Right ventricle myocardium inferior (tissue), 1 donor: ENCODE measurements around the gene FARS2. TPM values are rescaled to one million over a fixed set of nuclear protein-coding genes. Genes with fewer than 3 reads are reported as not detected.

ENCODE experiments used
- ATAC-seq: fragments of 200-7000 bp; cut with Tn5 transposase; one replicate; pipeline ENCODE4 v1.9.1; 2020; ENCODE audit warnings: mild to moderate bottlenecking, moderate library complexity
- DNase-seq: peaks from one replicate; pipeline ENCODE4 v3.0.0; 2021; ENCODE audit errors: missing footprints
- intact Hi-C: fragments of 100-400 bp; cut with DNase I; formaldehyde crosslinking; loops from one replicate; pipeline ENCODE4 v1.11.0; 2022
- total RNA-seq: library from RNA; stranded (reverse); fragmentation: NEBNext Ultra II Directional; extraction: Animal tissue kit (Norgen Biotek cat#: 25700); gene quantifications from one replicate; pipeline ENCODE4 v1.2.1, GENCODE V29; 2021
- donor health status: DM: no; HTN: yes; CAD: no; lungs with severe emphysema.

The FARS2 gene
- total RNA-seq, 1 donor from 2014 or later, result 20.5 TPM

DNA sequence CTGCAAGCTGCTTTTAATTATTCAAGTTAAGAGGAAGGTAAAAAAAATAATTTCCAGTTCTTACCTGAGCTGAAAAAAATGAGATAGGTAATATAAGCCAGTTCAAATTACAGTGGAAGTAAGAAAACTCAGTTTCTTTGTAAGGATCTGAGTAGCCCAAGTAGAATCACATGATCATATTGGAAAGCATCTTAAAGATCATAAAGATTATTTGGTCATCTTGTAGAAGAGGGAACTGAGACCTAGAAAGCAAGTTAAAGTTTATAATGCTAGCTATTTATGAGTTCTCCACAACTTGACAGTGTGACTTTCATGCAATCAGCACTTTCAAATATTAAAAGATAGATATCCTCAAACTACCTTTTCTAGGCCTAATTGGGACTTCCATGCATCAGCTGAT, 80.5 kb downstream of the FARS2 start:
- no peak for ATAC-seq
- intact Hi-C loops, result no loop called here
- DNase-seq, result no peak

DNA sequence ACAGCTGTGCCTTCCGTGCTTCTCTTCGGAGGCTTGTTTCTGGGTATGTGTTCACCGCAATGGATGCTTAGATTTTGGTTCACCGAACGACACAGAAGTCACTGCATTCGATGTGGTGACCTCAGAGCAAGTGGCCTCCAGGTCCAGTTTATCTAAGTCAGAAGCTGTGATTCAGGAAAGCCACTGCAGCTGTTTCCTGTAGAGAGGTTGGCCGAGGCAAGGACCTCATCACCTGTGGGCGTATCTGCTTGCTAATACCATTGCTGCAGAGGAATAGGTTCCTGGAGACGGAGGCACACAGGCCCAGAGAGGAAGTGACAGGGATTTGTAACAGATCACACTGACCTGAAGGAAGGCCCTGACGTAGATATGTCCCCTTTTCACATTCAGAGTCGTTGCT, 82.7 kb downstream of the FARS2 start:
- ATAC-seq (no peak), DNase-seq (no peak)
- intact Hi-C loops, result no loop called here

DNA sequence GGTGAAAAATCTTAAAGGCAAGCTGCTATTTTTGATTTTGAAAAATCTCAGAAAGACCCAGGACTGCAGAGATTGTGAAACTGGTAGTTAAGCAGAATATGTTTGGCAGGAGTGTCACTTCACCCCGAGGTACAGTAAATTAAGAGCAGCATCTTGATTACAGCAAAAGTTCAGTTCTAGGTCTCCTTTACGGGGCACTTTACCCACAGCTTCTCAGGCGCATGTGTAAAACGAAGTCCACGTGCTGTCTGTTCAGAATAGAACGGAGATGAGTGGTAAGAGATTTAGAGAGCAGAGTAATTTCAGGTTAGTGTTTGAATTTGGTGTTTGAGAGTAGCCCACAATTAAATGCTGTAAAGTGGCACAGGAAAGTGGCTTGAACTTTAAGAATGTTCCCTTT, 84.0 kb downstream of the FARS2 start:
- no peak for DNase-seq
- intact Hi-C loops, result no loop called here
- ATAC-seq, result no peak

DNA sequence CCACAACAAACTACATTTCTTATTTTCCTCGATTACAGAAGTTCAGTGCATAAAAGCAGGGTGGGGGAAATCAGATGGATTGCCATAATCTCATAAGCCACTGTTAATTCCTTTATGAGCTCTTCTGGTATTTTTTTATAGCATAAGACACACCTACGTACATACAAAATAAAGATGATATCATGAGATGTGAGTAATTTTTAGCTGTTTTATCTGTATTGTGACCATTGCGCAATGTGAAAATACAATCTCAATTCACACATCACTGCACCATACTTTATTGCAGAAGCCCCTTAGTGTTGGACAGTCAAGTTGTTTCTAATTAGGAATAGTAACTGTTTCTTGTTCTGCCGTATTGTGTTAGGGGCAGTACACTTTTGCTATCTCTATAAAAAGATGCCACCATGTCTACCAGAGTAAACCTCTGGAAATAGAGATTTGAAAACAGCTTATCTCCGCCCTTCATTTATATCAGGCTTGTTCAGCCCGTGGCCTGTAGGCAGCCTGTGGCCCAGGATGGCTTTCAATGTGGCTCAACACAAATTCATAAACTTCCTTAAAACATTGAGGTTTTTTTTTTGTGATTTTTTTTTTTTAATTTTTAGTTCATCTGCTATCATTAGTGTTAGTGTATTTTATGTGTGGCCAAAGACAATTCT, 90.4 kb downstream of the FARS2 start:
- ATAC-seq, result no peak
- intact Hi-C loops, result no loop called here
- DNase-seq, result no peak

DNA sequence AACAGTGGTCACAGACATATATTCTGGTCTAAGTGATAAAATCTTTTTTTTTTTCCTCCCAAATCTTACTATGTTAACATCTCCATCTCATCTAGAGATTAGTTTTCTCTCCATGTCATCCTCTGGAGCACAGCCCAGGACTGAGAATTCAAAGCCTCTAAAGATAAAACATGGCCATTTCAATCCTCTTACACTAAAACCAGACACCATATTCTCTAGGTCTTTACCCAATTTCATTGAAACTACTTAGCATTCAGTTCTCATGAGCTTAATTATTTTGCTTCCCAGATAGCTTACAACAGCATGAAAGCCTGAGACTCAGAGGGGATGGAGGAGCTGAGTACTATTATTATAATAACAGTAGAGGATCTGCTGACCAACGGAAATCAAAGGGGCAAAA, 92.7 kb downstream of the FARS2 start:
- DNase-seq (no peak), ATAC-seq (no peak)
- intact Hi-C loops, result no loop called here

DNA sequence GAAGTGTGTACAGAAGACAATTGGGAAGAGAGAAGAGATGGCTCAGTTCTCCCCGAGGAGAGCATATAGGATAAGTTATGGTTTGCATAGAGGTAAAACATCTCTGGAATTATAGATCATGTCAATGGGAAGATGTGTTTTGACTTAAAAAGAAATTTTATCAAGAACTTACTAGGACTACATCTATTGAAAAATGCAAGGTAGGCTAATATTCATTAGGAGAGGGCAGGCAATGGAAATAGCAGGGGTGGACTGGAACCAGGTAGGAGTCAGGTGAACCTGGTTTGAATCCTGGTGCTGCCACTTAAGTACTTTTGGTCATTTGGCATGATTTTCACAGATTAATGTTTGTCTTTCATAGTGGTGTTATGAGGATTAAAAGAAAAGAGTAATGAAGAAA, 96.2 kb downstream of the FARS2 start:
- intact Hi-C loops, result no loop called here
- ATAC-seq (no peak), DNase-seq (no peak)

DNA sequence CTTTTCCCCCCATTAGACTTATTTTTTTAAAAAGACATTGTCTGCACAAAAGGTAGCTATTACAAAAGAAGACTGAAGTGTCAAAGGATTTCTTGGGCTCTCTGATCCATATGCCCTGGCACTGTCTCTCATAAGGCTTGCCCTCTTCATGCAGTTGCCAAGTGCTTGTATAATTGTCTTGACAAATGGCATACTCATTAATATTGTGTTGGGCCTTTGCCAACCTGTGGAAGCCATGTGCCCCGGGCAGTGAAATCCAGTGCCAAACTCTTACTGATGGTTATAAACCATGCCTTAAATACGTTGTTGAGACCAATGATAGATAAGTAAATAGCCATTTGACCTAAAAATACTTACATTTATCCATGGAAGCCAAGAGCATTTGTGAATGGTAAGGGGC, 98.1 kb downstream of the FARS2 start:
- no peak for DNase-seq
- ATAC-seq, result no peak
- intact Hi-C loops, result no loop called here

DNA sequence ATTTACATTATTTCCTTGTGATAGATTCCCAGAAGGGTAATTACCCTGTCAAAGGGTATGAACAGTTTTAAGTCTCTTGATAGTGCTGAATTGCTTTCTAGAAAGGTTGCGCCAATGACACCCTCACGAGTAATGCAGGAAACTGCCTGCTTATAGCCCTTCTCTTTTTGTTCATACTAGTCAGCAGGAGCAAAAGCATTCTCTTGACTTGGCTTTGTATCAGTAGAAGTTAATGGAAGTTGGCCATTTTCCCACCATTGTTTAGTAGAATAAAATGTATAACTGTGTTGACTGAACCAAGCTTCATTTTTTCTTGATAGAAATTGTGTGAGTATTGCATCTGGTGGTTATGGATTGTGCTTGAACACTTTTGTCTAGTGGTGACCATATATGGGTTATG, 100.1 kb downstream of the FARS2 start:
- intact Hi-C loops, result no loop called here
- no peak for ATAC-seq
- no peak for DNase-seq

DNA sequence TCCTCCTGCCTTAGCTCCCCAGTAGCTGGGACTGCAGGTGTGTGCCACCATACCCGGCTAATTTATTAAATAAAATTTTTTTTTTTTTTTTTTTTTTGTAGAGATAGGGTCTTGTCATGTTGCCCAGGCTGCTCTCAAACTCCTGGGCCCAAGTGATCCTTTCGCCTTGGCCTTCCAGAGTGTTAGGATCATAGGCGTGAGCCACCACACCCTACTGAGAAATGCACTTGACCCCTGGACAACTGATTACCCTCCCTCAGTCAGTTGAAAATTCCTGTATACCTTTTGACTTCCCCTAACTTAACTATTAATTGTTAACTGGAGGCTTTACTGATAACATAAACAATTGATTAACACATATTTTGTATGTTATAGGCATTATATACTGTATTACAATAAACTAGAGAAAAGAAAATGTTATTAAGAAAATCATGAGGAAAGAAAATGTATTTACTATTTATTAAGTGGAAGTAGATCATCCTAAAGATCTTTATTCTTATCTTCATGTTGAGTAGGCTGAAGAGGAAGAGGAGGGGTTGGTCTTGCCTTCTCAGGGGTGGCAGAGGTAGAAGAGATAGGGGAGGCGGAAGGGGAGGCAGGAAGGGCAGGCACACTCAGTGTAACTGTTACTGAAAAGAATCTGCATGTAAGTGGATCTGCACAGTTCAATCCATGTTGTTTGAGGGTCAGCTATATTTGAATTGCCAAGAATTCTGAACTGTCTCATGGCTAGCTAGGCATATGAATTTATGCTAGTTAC, 104.3 kb downstream of the FARS2 start:
- ATAC-seq (no peak), DNase-seq (no peak)
- intact Hi-C loops, result no loop called here

DNA sequence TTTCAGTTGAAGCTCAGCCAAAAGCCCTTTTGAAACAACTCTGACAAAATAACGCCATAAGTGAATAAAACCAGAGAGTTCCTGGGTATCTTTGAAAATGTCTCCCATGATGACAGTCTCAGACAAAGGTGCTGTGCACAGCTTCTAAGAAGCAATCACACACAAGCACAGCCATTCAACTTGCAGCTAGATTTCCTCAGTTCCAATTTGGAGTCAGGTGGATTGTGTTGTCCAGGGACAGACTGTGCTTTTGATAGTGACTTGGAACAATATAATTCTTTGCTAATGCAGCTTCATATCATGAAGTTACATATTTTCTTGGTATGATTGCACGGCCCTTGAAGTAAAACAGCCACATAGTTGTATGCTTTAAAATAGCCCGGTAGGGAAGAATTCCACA, 105.6 kb downstream of the FARS2 start:
- DNase-seq (no peak), ATAC-seq (peak; percentile 26)
- intact Hi-C loops, result no loop called here

DNA sequence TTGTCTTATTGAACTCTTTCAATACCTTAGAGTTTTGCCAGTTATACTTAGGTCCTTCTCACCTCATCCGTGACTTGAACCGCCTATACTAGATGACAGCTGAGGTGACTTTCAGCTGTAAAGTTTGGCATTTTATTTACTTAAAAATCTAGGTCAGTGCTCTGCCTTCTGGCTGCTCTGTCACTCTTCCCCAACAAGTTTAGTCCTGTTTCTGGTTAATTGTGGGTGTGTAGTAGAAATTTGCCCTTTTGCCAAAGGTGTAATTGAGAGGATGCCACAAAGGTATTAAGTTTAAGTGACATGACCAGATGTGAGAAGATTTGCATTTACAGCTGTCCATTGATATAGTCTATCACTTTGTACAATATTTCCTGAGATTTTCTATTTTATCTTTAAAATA, 106.2 kb downstream of the FARS2 start:
- intact Hi-C loops, result no loop called here
- no peak for ATAC-seq
- no peak for DNase-seq

DNA sequence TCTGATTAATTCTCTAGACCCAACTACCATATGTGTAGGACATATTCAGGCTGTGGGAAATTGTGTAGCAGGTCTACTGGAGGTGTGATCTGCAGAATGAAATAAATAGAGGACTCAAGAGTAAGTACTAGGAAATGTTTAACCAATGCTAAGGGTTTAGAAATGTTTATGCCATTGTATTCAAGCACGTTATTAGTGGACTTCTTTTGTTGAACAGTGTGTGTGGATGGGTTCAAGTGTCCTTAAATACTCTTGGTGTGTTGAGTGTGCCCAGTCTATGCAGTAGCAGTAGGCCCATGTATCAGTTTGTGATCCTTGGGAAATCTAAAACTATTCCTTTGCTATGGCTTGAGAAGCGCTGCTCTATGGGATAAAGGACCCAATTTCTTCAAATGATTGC, 112.1 kb downstream of the FARS2 start:
- DNase-seq (no peak), ATAC-seq (no peak)
- intact Hi-C loops, result no loop called here

DNA sequence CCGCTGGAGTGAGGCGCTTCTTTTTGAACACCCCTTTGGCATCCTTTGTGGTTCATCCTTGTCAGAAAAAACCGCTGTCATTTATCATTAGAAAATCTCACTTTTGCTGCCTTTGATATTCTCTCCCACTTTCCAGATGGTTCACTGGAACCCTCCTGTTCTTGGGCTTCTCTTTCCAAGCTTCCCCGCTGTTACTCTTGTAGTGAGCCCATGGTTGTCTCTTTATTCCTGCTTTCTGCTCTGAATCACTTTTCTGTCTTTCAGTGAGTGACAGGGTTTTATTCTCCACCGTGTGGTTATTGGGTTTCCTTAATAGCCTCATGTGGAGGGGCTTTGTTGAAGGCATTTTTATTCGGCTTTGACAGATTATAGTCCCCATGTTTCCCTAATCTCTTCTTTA, 117.0 kb downstream of the FARS2 start:
- DNase-seq (no peak), ATAC-seq (no peak)
- intact Hi-C loops, result no loop called here

DNA sequence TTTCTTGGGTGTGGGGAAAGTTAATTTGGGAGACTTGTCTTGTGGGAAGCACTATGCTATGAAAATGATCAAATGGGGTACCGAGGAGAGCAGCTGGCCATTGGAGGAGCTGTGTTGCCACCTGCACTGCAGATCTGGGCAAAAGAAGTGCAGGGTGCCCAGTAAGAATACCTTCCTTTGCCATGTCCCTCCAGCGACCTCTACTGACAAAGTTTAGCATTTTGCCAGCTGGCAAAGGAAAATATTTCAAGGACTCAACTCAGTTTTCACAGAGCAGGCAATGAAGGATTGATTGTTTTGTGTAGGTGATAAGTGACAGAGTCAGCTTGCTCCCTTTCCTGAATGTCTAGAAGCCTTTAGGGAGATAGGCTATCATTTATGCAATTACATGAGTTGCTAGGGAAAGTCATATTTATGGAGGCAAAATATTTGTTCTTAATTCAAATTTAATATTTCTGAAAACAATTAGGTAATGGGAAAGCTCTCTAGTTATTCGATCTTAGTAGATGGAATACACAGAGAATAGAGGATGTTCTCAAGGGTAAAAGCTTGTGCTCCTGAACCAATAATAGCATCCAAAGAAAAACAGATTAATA, 118.4 kb downstream of the FARS2 start:
- ATAC-seq, result no peak
- intact Hi-C loops, result no loop called here
- DNase-seq, result no peak

DNA sequence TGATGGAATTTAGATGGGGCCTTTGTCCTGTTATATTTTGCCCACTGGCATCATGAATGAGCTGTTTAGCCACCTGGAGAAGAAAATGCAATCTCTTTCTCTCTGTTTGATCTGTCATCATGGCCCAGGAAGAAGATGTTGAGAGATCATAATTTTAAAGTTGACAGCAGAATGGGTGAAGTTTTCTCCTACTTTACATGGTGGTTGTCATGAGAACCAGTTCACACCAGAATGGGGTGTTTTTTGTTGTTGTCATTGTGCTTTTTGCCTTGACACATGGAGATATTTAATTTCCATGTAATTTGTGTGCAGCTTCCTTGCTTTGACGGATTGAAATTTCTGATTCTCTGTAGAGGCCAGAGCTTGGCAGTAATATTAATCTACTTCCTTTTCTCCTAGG, 122.5 kb downstream of the FARS2 start:
- DNase-seq, result no peak
- intact Hi-C loops, result no loop called here
- ATAC-seq, result no peak

DNA sequence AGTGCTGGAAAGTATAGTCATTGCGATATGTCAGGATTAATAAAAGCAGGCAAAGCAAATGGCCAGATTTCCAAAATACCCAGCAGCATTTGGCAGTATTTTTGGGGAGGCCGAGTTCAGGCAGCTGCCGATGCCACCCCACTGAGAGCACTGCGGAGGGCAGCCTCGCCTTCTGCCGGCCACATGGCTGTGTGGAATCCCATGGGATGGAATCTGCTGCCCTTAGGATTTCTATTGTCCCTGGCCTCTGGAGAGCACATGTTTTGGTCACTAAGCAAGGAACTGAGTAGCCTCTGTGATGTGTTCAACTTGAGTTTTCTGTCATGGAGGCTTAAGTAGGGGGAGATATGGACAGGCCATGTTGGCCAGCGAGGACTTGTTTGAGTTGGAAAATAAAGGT, 123.0 kb downstream of the FARS2 start:
- intact Hi-C loops, result no loop called here
- DNase-seq, result peak; percentile 45
- ATAC-seq, result no peak

DNA sequence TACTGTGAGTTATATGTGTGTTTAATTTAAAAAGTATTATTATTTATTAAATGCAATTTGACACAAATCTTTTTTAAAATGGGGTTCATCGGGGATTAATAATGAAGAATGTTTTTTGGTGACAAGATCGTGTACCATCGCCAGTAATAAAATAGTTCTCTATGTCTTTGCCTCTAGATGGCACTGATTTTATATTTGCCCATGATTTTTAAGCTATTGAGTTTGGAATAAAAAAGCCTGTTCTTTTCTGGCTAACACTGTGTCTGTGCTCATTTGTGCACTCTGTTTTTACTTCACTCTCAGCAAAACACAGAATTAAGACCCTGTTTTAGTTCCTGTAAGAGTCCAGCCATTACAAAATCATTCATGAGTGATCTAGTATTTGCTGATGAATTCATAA, 127.0 kb downstream of the FARS2 start:
- ATAC-seq (no peak), DNase-seq (no peak)
- intact Hi-C loops, result no loop called here

DNA sequence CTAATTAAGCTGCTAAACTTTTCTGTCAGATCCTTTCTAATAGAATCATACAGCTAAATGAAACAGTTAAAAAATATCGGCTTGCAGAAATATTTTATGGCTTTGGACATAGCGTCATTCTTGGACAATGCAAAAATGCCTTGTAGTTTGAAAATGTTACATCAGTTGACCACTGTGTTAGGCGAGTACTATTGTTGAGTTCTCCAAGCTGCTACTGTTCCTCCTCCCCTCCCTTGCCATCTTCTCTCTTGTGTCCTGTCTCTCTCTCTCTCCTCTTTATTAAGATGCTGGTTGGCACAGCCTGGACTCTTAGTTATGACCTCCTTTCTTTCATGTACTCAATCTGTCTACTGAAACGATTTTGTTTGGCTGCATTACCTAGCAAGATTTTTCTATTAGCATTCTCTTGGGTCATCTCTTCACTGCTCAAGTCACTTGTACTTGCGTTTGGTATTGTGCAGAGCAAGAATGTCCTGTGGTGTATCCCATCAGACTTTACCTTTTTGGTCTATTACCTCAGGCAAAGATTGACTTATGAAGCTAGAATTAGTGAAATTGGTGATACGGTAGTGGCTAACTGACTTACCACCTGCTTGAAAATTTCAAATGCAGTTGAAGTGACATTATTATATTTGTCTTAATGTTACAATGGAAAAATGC, 127.9 kb downstream of the FARS2 start:
- no peak for ATAC-seq

DNA sequence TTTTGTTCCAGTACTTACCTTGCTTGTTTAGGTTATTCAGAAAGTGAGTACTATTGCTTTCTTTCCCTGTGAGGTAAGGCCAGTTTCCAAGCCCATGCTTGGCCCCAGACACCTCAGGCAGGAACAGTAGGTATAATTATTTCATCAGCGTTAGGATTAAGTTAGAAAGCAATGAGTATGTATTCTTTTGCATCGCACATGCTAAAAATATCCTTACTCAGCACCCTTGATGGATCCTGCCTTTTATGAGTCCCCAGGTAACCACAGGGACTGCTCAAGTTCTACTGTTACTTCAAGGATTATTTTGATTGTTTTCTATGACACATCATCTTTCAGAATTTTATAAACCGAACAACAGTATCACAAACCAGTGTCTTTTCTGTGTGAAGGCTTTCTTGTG, 128.9 kb downstream of the FARS2 start:
- ATAC-seq (no peak), DNase-seq (no peak)
- intact Hi-C loops, result loop anchor here (10.0 kb wide), 1 partner anchor 175 kb away; no protein-coding TSS in a partner anchor

More for the DNA sequence above, 127.9 kb downstream of the FARS2 start:
- intact Hi-C loops, result no loop called here
- no peak for DNase-seq

DNA sequence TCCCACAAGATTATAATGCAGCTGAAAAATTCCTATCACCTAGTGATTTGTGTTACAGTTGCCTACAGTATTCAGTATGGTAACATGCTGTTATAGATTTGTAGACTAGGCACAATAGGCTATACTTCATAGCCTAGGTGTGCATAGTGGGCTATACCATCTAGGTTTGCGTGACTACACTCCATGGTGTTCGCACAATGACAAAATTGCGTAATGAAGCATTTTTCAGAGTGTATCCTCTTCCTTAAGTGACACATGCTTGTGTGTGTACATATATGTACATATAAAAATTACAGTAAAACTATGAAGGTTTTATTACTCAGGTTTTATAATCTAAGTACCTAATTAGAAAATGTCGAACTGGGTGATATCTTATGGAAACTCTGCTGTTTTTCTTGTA, 133.0 kb downstream of the FARS2 start:
- no peak for DNase-seq
- no peak for ATAC-seq
- intact Hi-C loops, result loop anchor here (10.0 kb wide), 1 partner anchor 179 kb away; no protein-coding TSS in a partner anchor
